ENCODE measurements around the gene PRR14. TPM values are rescaled to one million over a fixed set of nuclear protein-coding genes. Genes with fewer than 3 reads are reported as not detected.
"Not testable (repeated sequence)": the region's sequence is repeated elsewhere in the genome, so short reads cannot be mapped to it uniquely, and the experiment has no call there.

PRR14 gene
- total RNA-seq, 4 donors from 2014 or later = 8.8 to 28.4 (median 17.8) TPM

DNA sequence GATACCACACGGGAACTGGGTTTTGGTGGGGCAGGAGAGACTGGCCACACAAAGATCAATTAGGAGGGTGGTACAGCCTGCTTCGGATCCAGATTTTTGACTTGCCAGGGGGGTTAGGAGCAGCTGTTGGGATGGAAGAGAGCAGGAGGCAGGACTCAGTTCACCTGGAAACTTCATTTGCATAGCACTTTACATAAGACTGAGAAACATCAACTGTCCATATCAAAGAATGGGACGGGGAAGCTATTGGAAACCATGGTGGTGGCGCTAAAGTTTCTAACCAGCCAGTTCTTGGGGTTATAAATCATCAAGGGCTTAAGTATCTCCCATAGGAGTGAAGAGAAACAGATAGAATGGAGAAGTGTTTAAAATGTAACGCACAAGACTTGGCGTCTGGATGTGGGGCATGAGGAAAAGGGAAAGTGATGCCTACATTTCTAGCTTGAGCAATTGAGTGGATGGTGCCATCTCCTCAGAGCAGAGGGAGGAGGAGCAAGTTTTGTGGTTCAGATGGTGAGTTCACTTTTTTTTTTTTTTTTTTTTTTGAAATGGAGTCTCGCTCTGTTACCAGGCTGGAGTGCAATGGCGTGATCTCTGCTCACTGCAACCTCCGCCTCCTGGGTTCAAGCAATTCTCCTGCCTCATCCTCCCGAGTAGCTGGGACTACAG, 41.8 kb downstream of the PRR14 start:
- no peak overlapping the region for H3K27ac ChIP-seq
- H3K9me3 ChIP-seq = no peaks in the 10 kb centered on the region
- no peak overlapping the region for H3K4me3 ChIP-seq
- intact Hi-C loops (cut with DNase I; ENCODE audit: low total_unique reads) = no loop called here
- peaks cover 5% of the 10 kb centered on the region in 2 donors for H3K4me1 ChIP-seq
- no peak for TF ChIP-seq POLR2A (IDR thresholded peaks at IDR 0.05)
- TF ChIP-seq, protein P1, sequence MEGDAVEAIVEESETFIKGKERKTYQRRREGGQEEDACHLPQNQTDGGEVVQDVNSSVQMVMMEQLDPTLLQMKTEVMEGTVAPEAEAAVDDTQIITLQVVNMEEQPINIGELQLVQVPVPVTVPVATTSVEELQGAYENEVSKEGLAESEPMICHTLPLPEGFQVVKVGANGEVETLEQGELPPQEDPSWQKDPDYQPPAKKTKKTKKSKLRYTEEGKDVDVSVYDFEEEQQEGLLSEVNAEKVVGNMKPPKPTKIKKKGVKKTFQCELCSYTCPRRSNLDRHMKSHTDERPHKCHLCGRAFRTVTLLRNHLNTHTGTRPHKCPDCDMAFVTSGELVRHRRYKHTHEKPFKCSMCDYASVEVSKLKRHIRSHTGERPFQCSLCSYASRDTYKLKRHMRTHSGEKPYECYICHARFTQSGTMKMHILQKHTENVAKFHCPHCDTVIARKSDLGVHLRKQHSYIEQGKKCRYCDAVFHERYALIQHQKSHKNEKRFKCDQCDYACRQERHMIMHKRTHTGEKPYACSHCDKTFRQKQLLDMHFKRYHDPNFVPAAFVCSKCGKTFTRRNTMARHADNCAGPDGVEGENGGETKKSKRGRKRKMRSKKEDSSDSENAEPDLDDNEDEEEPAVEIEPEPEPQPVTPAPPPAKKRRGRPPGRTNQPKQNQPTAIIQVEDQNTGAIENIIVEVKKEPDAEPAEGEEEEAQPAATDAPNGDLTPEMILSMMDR (IDR thresholded peaks at IDR 0.05 in 4 of 5, conservative IDR thresholded peaks at IDR 0.05 in 1 of 5) = no peak
- H3K36me3 ChIP-seq = no peaks in the 10 kb centered on the region
- ATAC-seq = no peak
- in situ Hi-C loops (cut with MboI; ENCODE audit: low sequenced_read_pairs in 4 of 4) = loop anchor here in 1 of 4 donors (10.0 kb wide), 1 partner anchor 48 kb away; no protein-coding TSS in a partner anchor
- H3K27me3 ChIP-seq = no peaks in the 10 kb centered on the region
- no peak for DNase-seq

DNA sequence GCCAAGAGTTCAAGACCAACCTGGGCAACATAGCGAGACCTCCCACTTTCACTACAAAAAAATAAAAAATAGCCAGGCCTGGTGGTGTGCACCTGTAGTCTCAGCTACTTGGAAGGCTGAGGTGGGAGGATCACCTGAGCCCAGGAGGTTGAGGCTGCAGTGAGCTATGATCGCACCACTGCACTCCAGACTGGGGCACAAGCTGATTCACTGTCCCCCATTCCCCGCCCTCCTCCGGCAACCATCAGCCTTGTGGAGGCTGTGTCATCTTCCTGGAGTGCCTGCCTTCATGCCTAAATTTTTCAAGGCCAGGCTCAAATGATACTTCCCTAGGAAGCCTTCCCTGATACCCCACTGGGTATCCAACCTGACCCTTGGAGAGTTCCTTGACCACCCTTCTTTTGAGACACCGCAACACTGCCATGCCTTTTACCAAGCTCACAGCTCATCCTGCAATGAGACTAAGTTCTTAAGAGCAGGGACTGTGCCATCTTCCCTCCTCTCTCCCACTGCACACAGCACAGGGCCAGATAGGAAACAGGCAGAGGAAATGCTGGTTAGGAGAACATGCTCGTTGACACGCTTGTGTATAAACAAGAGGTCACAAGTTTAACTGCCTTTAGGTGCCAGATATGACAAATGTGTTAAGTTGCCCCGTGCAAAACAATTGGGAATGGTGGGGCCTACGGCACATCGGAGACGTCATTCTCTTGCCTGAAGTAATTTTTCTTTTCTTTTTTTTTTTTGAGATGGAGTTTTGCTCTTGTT, 44.4 kb downstream of the PRR14 start:
- no peak overlapping the region for H3K4me3 ChIP-seq
- H3K4me1 ChIP-seq = peaks cover 16 to 17% of the 10 kb centered on the region in 2 donors
- H3K36me3 ChIP-seq = peaks cover 0 to 7% of the 10 kb centered on the region in 2 donors
- intact Hi-C loops (cut with DNase I; ENCODE audit: low total_unique reads) (loop anchor here (5.0 kb wide), 1 partner anchor 573 kb away; the partner anchor contains the start of gene MAPK3), in situ Hi-C loops (cut with MboI; ENCODE audit: low sequenced_read_pairs in 4 of 4) (loop anchor here in 1 of 4 donors (10.0 kb wide), 1 partner anchor 50 kb away; no protein-coding TSS in a partner anchor)
- no peaks in the 10 kb centered on the region for H3K9me3 ChIP-seq
- no peak for TF ChIP-seq POLR2A (IDR thresholded peaks at IDR 0.05)
- TF ChIP-seq, protein P1 (IDR thresholded peaks at IDR 0.05 in 4 of 5, conservative IDR thresholded peaks at IDR 0.05 in 1 of 5) = no peak
- no peak for DNase-seq
- ATAC-seq = no peak
- H3K27ac ChIP-seq = no peak overlapping the region
- no peaks in the 10 kb centered on the region for H3K27me3 ChIP-seq

DNA sequence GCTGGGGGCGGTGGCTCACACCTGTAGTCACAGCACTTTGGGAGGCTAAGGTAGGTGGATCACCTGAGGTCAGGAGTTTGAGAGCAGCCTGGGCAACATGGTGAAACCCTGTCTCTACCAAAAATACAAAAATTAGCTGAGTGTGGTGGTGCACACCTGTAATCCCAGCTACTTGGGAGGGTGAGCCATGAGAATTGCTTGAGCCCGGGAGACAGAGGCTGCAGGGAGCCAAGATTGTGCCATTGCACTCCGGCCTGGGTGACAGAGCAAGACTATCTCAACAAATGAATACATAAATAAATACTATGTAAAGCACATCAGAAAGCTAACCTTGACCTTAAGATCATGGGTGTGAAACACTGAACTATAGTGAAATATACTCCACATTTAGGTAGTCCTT, 45.9 kb downstream of the PRR14 start:
- not testable (repeated sequence) for H3K4me3 ChIP-seq, DNase-seq, ATAC-seq, H3K9me3 ChIP-seq, H3K27me3 ChIP-seq
- Histone ChIP-seq H3K4me1 (peaks cover 26 to 28% of the 10 kb centered on the region in 2 donors), H3K27ac (peak overlapping the region in 1 of 4 donors; percentile 100), H3K36me3 (peaks cover 0 to 22% of the 10 kb centered on the region in 2 donors)
- intact Hi-C loops (cut with DNase I; ENCODE audit: low total_unique reads) = loop anchor here (5.0 kb wide), 1 partner anchor 574 kb away; the partner anchor contains the start of gene MAPK3
- in situ Hi-C loops (cut with MboI; ENCODE audit: low sequenced_read_pairs in 4 of 4) = loop anchor here in 1 of 4 donors (10.0 kb wide), 1 partner anchor 52 kb away; no protein-coding TSS in a partner anchor

DNA sequence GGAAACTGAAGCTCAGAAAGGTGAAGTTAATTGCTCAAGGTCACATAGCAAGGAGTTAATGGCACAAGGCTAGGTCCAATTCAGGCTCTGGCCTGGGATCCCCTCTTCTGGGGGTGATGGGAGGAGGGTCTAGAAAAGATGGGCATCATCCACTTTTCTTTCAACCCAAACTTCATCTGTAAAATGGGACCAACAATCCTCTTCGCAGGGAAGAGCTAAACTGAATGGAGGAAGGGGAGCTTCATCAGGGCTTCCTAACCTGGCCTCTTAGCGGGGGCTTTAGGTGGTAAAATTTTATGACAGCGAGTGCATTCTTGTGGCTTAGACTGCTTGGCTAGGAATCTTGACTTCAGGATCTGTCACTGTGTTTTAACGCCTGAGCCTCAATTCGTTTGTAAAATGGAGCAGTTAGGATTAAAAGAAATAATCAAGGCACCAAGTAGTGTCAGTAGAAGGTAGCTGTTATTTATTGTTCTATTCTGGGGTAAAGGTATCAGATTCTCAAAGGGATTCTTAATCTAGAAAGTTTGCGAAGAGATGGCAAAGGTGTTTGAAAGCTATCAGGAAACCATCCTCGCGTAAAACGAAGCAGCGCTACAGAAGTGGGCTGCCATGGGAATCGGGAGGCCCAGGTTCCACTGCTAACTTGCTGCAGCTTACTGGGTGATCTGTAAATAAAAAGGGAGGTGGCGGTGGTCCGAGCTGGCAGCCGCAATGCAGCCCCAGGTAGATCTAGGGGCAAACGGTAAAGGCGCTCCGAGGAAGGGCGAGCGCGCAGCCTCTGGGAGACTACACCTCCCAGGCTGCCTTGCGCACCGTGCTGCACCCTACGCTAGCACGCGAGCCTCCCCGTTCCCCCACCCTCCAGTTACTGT, 46.7 kb downstream of the PRR14 start:
- peaks cover 0 to 28% of the 10 kb centered on the region in 2 donors for H3K36me3 ChIP-seq
- intact Hi-C loops (cut with DNase I; ENCODE audit: low total_unique reads) = loop anchor here (1.0 to 5.0 kb wide), 6 partner anchors 39 to 761 kb away; partner anchors contain the start of genes ARMC5, FBRS, MAPK3 and PHKG2
- in situ Hi-C loops (cut with MboI; ENCODE audit: low sequenced_read_pairs in 4 of 4) = loop anchor here in 1 of 4 donors (10.0 kb wide), 1 partner anchor 53 kb away; no protein-coding TSS in a partner anchor
- no peaks in the 10 kb centered on the region for H3K9me3 ChIP-seq
- ATAC-seq (peak; percentile 2 to 4), DNase-seq (peak in 1 of 2 donors; percentile 98)
- H3K27ac ChIP-seq = peak overlapping the region; percentile 98 to 100 (median 100)
- no peaks in the 10 kb centered on the region for H3K27me3 ChIP-seq
- H3K4me1 ChIP-seq = peaks cover 26 to 28% of the 10 kb centered on the region in 2 donors
- no peak for TF ChIP-seq POLR2A (IDR thresholded peaks at IDR 0.05)
- TF ChIP-seq, protein P1 (IDR thresholded peaks at IDR 0.05 in 4 of 5, conservative IDR thresholded peaks at IDR 0.05 in 1 of 5) = no peak
- H3K4me3 ChIP-seq = peak overlapping the region; percentile 89 to 100 (median 98)
